Neural progenitor cell (in vitro differentiated cells): ENCODE data around the gene XRCC1. TPM values are rescaled to one million over a fixed set of nuclear protein-coding genes. Genes with fewer than 3 reads are reported as not detected.

Experiments used
- DNase-seq: peaks from one replicate; pipeline ENCODE4 v3.0.0-alpha.2; 2016; ENCODE audit warnings: low spot score
- H2AFZ ChIP-seq: fragments of 200-600 bp; sonication (generic); replicated peaks from 2 replicates; pipeline ENCODE4 v1.6.1; 2016; ENCODE audit warnings: antibody characterized with exemption
- H3F3A ChIP-seq: fragments of 200-600 bp; sonication (generic); 2 replicates; pipeline ENCODE4 v1.6.1; 2016; ENCODE audit warnings: antibody characterized with exemption, low read depth
- H3K27ac ChIP-seq: fragments of 200-600 bp; sonication (generic); 2 replicates; pipeline ENCODE4 v1.5.1; 2016; ENCODE audit warnings: mild to moderate bottlenecking
- H3K27me3 ChIP-seq: fragments of 200-600 bp; sonication (generic); 2 replicates; pipeline ENCODE4 v1.6.1; 2016; ENCODE audit warnings: mild to moderate bottlenecking, moderate library complexity
- H3K36me3 ChIP-seq: fragments of 200-600 bp; sonication (generic); 2 replicates; pipeline ENCODE4 v1.5.1; 2016
- H3K4me1 ChIP-seq: fragments of 200-600 bp; sonication (generic); 2 replicates; pipeline ENCODE4 v1.6.1; 2016; ENCODE audit warnings: mixed run types
- H3K4me2 ChIP-seq: fragments of 200-600 bp; sonication (generic); 2 replicates; pipeline ENCODE4 v1.6.1; 2016
- H3K4me3 ChIP-seq: fragments of 200-600 bp; sonication (generic); 2 replicates; pipeline ENCODE4 v1.5.1; 2016
- H3K79me2 ChIP-seq: fragments of 200-600 bp; sonication (generic); 2 replicates; pipeline ENCODE4 v1.6.1; 2016; ENCODE audit warnings: low read depth
- H3K9ac ChIP-seq: fragments of 200-600 bp; sonication (generic); 2 replicates; pipeline ENCODE4 v1.6.1; 2016
- H3K9me3 ChIP-seq: fragments of 200-600 bp; sonication (generic); 2 replicates; pipeline ENCODE4 v1.5.1; 2016; ENCODE audit warnings: low read depth
- H4K20me1 ChIP-seq: fragments of 200-600 bp; sonication (generic); 2 replicates; pipeline ENCODE4 v1.6.1; 2016; ENCODE audit warnings: low read depth
- H3K27ac Mint-ChIP-seq: 3 replicates; pipeline ENCODE4 v1.8.0; 2021; ENCODE audit warnings: mixed read lengths
- H3K27me3 Mint-ChIP-seq: 2 replicates; pipeline ENCODE4 v1.8.0; 2022; ENCODE audit warnings: low read depth, mild to moderate bottlenecking, inconsistent platforms, moderate library complexity, mixed read lengths; ENCODE audit not compliant: insufficient read depth
- H3K36me3 Mint-ChIP-seq: 3 replicates; pipeline ENCODE4 v1.8.0; 2021; ENCODE audit warnings: mixed read lengths
- H3K4me1 Mint-ChIP-seq: 3 replicates; pipeline ENCODE4 v1.8.0; 2021; ENCODE audit warnings: mixed read lengths
- H3K4me3 Mint-ChIP-seq: 3 replicates; pipeline ENCODE4 v1.8.0; 2021; ENCODE audit warnings: mild to moderate bottlenecking, moderate library complexity, mixed read lengths
- H3K9me3 Mint-ChIP-seq: 3 replicates; pipeline ENCODE4 v1.8.0; 2020; ENCODE audit warnings: mixed read lengths
- CTCF ChIP-seq: fragments of 200-600 bp; sonication (generic); IDR thresholded peaks from 2 replicates; pipeline ENCODE4 v1.5.1; 2017; ENCODE audit warnings: antibody characterized with exemption, mild to moderate bottlenecking
- EZH2 ChIP-seq: fragments of 200-600 bp; sonication (generic); IDR thresholded peaks from 2 replicates; pipeline ENCODE4 v1.6.1; 2017; ENCODE audit warnings: antibody characterized with exemption, mild to moderate bottlenecking, moderate library complexity
- EZH2phosphoT487 ChIP-seq: fragments of 200-600 bp; sonication (generic); IDR thresholded peaks from 2 replicates; pipeline ENCODE4 v1.6.1; 2017; ENCODE audit warnings: antibody characterized with exemption
- total RNA-seq: library from RNA; depleted of rRNA; stranded (reverse); fragments of >200 nt; gene quantifications from 2 replicates; pipeline ENCODE4 v1.2.3, GENCODE V29; 2015; ENCODE audit warnings: low replicate concordance

XRCC1 gene
- total RNA-seq, 1 donor from 2014 or later = 33.8 TPM

- Histone ChIP-seq H3K4me2 (no peak overlapping the region), H3K9ac (no peak overlapping the region), H3K36me3 (no peaks in the 10 kb centered on the region), H3K27me3 (peaks cover 12% of the 10 kb centered on the region), H2AFZ (no peak overlapping the region), H3K4me3 (no peak overlapping the region), H3K79me2 (no peaks in the 10 kb centered on the region), H4K20me1 (no peaks in the 10 kb centered on the region), H3F3A (peaks cover 22% of the 10 kb centered on the region), H3K27ac (no peak overlapping the region), H3K4me1 (peaks cover 5% of the 10 kb centered on the region), H3K9me3 (no peaks in the 10 kb centered on the region)
- DNase-seq = no peak
- Mint-ChIP-seq H3K36me3 (peaks cover 13% of the 10 kb centered on the region), H3K4me3 (peak overlapping the region; percentile 53), H3K9me3 (no peaks in the 10 kb centered on the region), H3K27me3 (peaks cover 10% of the 10 kb centered on the region), H3K27ac (no peak overlapping the region), H3K4me1 (peaks cover 17% of the 10 kb centered on the region)
- no peak for TF ChIP-seq EZH2phosphoT487
- TF ChIP-seq EZH2 = no peak
- no peak for TF ChIP-seq CTCF
Measured at GRCh38 chr19:43505941-43506340, 69.4 kb downstream of the XRCC1 start.

GRCh38 chr19:43505186-43505456 is 70.2 kb downstream of the XRCC1 start:
- no peak for DNase-seq
- peaks cover 12% of the 10 kb centered on the region for H3K27me3 ChIP-seq
- H3K9me3 ChIP-seq = no peaks in the 10 kb centered on the region
- peak overlapping the region; percentile 72 for H3K4me3 ChIP-seq
- no peaks in the 10 kb centered on the region for H3K79me2 ChIP-seq
- peak overlapping the region; percentile 95 for H2AFZ ChIP-seq
- H4K20me1 ChIP-seq = no peaks in the 10 kb centered on the region
- no peak overlapping the region for H3K27ac Mint-ChIP-seq
- H3K9me3 Mint-ChIP-seq = no peaks in the 10 kb centered on the region
- no peak overlapping the region for H3K9ac ChIP-seq
- peaks cover 10% of the 10 kb centered on the region for H3K36me3 Mint-ChIP-seq
- H3K36me3 ChIP-seq = no peaks in the 10 kb centered on the region
- peaks cover 5% of the 10 kb centered on the region for H3K4me1 ChIP-seq
- H3F3A ChIP-seq = peaks cover 22% of the 10 kb centered on the region
- H3K4me3 Mint-ChIP-seq = peak overlapping the region; percentile 77
- H3K4me2 ChIP-seq = peak overlapping the region; percentile 98
- H3K27ac ChIP-seq = no peak overlapping the region
- TF ChIP-seq CTCF (no peak), EZH2phosphoT487 (no peak), EZH2 (no peak)
- peaks cover 10% of the 10 kb centered on the region for H3K27me3 Mint-ChIP-seq
- peaks cover 17% of the 10 kb centered on the region for H3K4me1 Mint-ChIP-seq

- H3K36me3 Mint-ChIP-seq = peaks cover 10% of the 10 kb centered on the region
Measured at GRCh38 chr19:43504426-43505185, 70.7 kb downstream of the XRCC1 start, which contains the start of gene PHLDB3. PHLDB3 (minus strand) TSS chr19:43504746; CDS start chr19:43504118, 628 bp downstream.

More at GRCh38 chr19:43504426-43505185, 70.7 kb downstream of the XRCC1 start, which contains the start of gene PHLDB3:
- H3K4me3 Mint-ChIP-seq = peak within 1 kb of the TSS; percentile 84
- Histone ChIP-seq H3K4me2 (peak within 1 kb of the TSS; percentile 98), H2AFZ (peak within 1 kb of the TSS; percentile 95), H3K36me3 (no peaks in the 10 kb centered on the region), H4K20me1 (no peaks in the 10 kb centered on the region), H3K4me3 (peak within 1 kb of the TSS; percentile 72), H3K9ac (peak within 1 kb of the TSS; percentile 15), H3F3A (peaks cover 22% of the 10 kb centered on the region), H3K4me1 (peaks cover 5% of the 10 kb centered on the region), H3K79me2 (no peaks in the 10 kb centered on the region), H3K27ac (no peak within 1 kb of the TSS), H3K27me3 (peaks cover 12% of the 10 kb centered on the region), H3K9me3 (no peaks in the 10 kb centered on the region)
- H3K27me3 Mint-ChIP-seq = peaks cover 10% of the 10 kb centered on the region
- no peak for TF ChIP-seq EZH2phosphoT487
- TF ChIP-seq EZH2 = no peak
- TF ChIP-seq CTCF = no peak
- DNase-seq = no peak
- H3K27ac Mint-ChIP-seq = no peak within 1 kb of the TSS
- no peaks in the 10 kb centered on the region for H3K9me3 Mint-ChIP-seq
- H3K4me1 Mint-ChIP-seq = peaks cover 17% of the 10 kb centered on the region
